HEK293 (cell line): ENCODE results near the gene CD180.

ENCODE experiments used
- GFI1B ChIP-seq: fragments of 450-650 bp; formaldehyde crosslinking; IDR thresholded peaks from 2 replicates; pipeline ENCODE4 v1.5.1; 2016; ENCODE audit warnings: missing biosample characterization, missing genetic modification characterization
- ZBTB21 ChIP-seq: fragments of 450-650 bp; formaldehyde crosslinking; IDR thresholded peaks from 2 replicates; pipeline ENCODE4 v1.5.1; 2017; ENCODE audit warnings: missing biosample characterization, missing genetic modification characterization
- ZNF148 ChIP-seq: fragments of 450-650 bp; formaldehyde crosslinking; IDR thresholded peaks from 2 replicates; pipeline ENCODE4 v1.5.0; 2017; ENCODE audit warnings: missing biosample characterization, missing genetic modification characterization, borderline replicate concordance
- ZNF366 ChIP-seq: fragments of 450-650 bp; formaldehyde crosslinking; conservative IDR thresholded peaks from 2 replicates; pipeline ENCODE4 v1.5.1; 2016; ENCODE audit warnings: missing biosample characterization, missing genetic modification characterization
- ZNF623 ChIP-seq: fragments of 450-650 bp; formaldehyde crosslinking; IDR thresholded peaks from 2 replicates; pipeline ENCODE4 v1.5.1; 2016; ENCODE audit warnings: missing biosample characterization, missing genetic modification characterization
- TF ChIP-seq, protein P1 (sequence below): fragments of 450-650 bp; formaldehyde crosslinking; IDR thresholded peaks from 2 replicates; pipeline ENCODE4 v1.5.1; 2016; ENCODE audit warnings: missing biosample characterization, missing genetic modification characterization

DNA sequence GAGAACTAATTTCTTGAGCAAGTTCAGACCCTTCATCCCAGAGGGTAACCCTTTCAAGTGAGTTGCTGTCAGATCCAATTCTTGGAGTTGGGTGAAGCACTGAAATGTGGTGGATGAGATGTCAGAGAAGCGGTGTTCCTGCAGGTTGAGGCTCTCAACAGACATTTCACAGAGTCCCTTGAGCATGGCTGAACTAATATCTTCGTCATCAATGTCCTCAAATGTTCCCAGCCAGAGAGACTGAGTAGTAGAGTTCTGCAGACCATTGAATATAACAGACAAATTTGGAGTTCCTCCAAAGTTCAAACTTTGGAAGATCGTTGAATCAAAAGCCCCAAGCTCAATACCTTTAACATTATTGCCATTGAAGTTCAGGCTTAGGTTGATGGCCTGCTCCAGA is 12.7 kb downstream of the CD180 start:
- TF ChIP-seq ZNF366 (tag by site-specific recombination), result no peak
- no peak for TF ChIP-seq ZBTB21 (tag by site-specific recombination)
- no peak for TF ChIP-seq ZNF148 (tag by site-specific recombination)
- no peak for TF ChIP-seq ZNF623
- TF ChIP-seq, protein P1, sequence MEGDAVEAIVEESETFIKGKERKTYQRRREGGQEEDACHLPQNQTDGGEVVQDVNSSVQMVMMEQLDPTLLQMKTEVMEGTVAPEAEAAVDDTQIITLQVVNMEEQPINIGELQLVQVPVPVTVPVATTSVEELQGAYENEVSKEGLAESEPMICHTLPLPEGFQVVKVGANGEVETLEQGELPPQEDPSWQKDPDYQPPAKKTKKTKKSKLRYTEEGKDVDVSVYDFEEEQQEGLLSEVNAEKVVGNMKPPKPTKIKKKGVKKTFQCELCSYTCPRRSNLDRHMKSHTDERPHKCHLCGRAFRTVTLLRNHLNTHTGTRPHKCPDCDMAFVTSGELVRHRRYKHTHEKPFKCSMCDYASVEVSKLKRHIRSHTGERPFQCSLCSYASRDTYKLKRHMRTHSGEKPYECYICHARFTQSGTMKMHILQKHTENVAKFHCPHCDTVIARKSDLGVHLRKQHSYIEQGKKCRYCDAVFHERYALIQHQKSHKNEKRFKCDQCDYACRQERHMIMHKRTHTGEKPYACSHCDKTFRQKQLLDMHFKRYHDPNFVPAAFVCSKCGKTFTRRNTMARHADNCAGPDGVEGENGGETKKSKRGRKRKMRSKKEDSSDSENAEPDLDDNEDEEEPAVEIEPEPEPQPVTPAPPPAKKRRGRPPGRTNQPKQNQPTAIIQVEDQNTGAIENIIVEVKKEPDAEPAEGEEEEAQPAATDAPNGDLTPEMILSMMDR (tag by site-specific recombination), result no peak
- no peak for TF ChIP-seq GFI1B
